ENCODE measurements around the gene SLC24A4. TPM values are rescaled to one million over a fixed set of nuclear protein-coding genes. Genes with fewer than 3 reads are reported as not detected.

The SLC24A4 gene
- total RNA-seq, 3 donors from 2014 or later = 0.15 to 0.96 TPM; not detected in 1

DNA sequence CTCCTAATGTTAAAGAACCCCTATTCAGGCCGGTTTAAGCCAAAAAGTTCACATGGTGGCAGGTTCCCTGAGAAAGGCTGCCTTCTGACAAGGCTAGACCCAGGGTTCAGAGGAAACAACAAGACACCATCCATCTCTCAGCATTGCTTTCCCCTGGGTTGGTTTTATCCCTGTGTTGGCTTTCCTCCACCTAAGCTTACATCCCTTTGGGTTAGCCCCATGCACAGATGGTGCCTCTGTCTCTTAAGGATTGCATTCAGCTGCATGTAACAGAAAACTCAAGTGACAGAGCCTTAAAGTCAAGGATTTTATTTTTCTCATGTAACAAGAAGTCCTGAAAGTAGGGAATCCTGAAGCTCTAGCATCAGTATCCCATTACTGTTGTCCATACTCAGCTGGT is 147.8 kb downstream of the SLC24A4 start:
- Histone ChIP-seq H3K36me3 (no peaks in the 10 kb centered on the region), H3K4me1 (peaks cover 0 to 9% of the 10 kb centered on the region in 2 donors), H3K27ac (no peak overlapping the region), H3K27me3 (no peaks in the 10 kb centered on the region), H3K9me3 (peaks cover 9 to 12% of the 10 kb centered on the region in 2 donors), H3K4me3 (no peak overlapping the region)
- intact Hi-C loops (cut with DNase I; ENCODE audit: low total_unique reads) = loop anchor here (1.0 to 10.0 kb wide), 2 partner anchors 24 to 54 kb away; no protein-coding TSS in a partner anchor
- DNase-seq (ENCODE audit: low spot score in 2 of 2) = no peak
- TF ChIP-seq POLR2A (IDR thresholded peaks at IDR 0.05) (no peak), POLR2AphosphoS5 (IDR thresholded peaks at IDR 0.05) (no peak)
- TF ChIP-seq, protein P1, sequence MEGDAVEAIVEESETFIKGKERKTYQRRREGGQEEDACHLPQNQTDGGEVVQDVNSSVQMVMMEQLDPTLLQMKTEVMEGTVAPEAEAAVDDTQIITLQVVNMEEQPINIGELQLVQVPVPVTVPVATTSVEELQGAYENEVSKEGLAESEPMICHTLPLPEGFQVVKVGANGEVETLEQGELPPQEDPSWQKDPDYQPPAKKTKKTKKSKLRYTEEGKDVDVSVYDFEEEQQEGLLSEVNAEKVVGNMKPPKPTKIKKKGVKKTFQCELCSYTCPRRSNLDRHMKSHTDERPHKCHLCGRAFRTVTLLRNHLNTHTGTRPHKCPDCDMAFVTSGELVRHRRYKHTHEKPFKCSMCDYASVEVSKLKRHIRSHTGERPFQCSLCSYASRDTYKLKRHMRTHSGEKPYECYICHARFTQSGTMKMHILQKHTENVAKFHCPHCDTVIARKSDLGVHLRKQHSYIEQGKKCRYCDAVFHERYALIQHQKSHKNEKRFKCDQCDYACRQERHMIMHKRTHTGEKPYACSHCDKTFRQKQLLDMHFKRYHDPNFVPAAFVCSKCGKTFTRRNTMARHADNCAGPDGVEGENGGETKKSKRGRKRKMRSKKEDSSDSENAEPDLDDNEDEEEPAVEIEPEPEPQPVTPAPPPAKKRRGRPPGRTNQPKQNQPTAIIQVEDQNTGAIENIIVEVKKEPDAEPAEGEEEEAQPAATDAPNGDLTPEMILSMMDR (IDR thresholded peaks at IDR 0.05) = no peak

- Histone ChIP-seq H3K27me3 (no peaks in the 10 kb centered on the region), H3K4me3 (no peak overlapping the region), H3K9me3 (peaks cover 7 to 8% of the 10 kb centered on the region in 2 donors), H3K27ac (no peak overlapping the region), H3K4me1 (peaks cover 0 to 9% of the 10 kb centered on the region in 2 donors), H3K36me3 (no peaks in the 10 kb centered on the region)
- TF ChIP-seq POLR2A (IDR thresholded peaks at IDR 0.05) (no peak), POLR2AphosphoS5 (IDR thresholded peaks at IDR 0.05) (no peak)
- TF ChIP-seq, protein P1 (IDR thresholded peaks at IDR 0.05) = no peak
- no peak for DNase-seq (ENCODE audit: low spot score in 2 of 2)
- intact Hi-C loops (cut with DNase I; ENCODE audit: low total_unique reads) = loop anchor here (10.0 kb wide), 1 partner anchor 53 kb away; no protein-coding TSS in a partner anchor
These were observed 149.0 kb downstream of the SLC24A4 start for GRCh38 chr14:92471919-92472318.

GRCh38 chr14:92472860-92473259 is 149.9 kb downstream of the SLC24A4 start:
- H3K4me3 ChIP-seq = no peak overlapping the region
- no peaks in the 10 kb centered on the region for H3K27me3 ChIP-seq
- no peaks in the 10 kb centered on the region for H3K36me3 ChIP-seq
- no peak for DNase-seq (ENCODE audit: low spot score in 2 of 2)
- H3K4me1 ChIP-seq = peaks cover 0 to 9% of the 10 kb centered on the region in 2 donors
- H3K9me3 ChIP-seq = peaks cover 0 to 4% of the 10 kb centered on the region in 2 donors
- H3K27ac ChIP-seq = peak overlapping the region; percentile 70 to 90
- TF ChIP-seq, protein P1 (IDR thresholded peaks at IDR 0.05) = no peak
- intact Hi-C loops (cut with DNase I; ENCODE audit: low total_unique reads) = loop anchor here (10.0 kb wide), 1 partner anchor 52 kb away; no protein-coding TSS in a partner anchor

DNA sequence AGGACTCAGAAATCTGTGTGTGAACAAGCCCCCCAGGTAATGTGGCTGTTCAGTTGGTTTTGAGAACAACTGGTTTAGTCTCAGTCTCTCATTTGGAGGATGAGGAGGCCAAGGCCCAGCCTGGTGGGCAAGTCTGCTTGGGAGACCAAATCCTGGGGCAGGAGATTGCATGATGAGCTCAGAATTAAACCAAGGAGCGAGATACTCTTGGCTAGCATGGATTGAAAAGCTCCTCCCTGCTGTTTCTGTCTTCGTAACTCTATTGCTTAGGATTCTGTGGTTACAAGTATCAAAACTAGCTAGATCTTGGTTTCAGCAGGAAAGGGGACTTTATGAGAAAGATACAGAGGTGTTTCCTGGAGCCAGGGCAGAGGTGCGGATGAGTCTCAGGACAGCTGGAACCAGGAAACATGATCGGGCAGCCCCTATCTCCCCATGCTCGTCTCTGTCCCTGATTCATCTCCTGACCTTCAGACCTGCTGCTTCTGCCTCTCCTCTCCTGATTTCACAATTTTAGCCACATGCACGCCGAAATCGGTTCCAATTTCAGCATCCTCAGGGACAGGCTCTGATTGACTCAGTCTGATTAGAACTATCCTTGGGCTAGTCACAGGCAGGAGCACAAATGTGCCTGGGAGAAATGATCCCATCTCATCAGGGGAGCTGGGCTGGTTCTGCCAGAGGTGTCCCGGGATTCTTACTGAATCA is 150.4 kb downstream of the SLC24A4 start:
- intact Hi-C loops (cut with DNase I; ENCODE audit: low total_unique reads) = loop anchor here (10.0 kb wide), 1 partner anchor 51 kb away; no protein-coding TSS in a partner anchor
- Histone ChIP-seq H3K36me3 (no peaks in the 10 kb centered on the region), H3K27me3 (no peaks in the 10 kb centered on the region), H3K9me3 (peaks cover 0 to 4% of the 10 kb centered on the region in 2 donors), H3K4me1 (peaks cover 0 to 9% of the 10 kb centered on the region in 2 donors), H3K27ac (peak overlapping the region; percentile 70 to 90), H3K4me3 (no peak overlapping the region)
- DNase-seq (ENCODE audit: low spot score in 2 of 2) = peak in 1 of 2 donors; percentile 34
- TF ChIP-seq, protein P1 (IDR thresholded peaks at IDR 0.05) = no peak
- peak; percentile 61 to 92 (median 80) for TF ChIP-seq POLR2AphosphoS5 (IDR thresholded peaks at IDR 0.05)

GRCh38 chr14:92473969-92474535 is 151.1 kb downstream of the SLC24A4 start:
- H3K27ac ChIP-seq = peak overlapping the region; percentile 70 to 90
- DNase-seq (ENCODE audit: low spot score in 2 of 2) = peak in 1 of 2 donors; percentile 13
- no peaks in the 10 kb centered on the region for H3K27me3 ChIP-seq
- H3K4me3 ChIP-seq = no peak overlapping the region
- H3K36me3 ChIP-seq = no peaks in the 10 kb centered on the region
- TF ChIP-seq POLR2AphosphoS5 (IDR thresholded peaks at IDR 0.05) (no peak), POLR2A (IDR thresholded peaks at IDR 0.05) (no peak)
- TF ChIP-seq, protein P1 (IDR thresholded peaks at IDR 0.05) = no peak
- intact Hi-C loops (cut with DNase I; ENCODE audit: low total_unique reads) = loop anchor here (10.0 kb wide), 1 partner anchor 51 kb away; no protein-coding TSS in a partner anchor
- H3K4me1 ChIP-seq = peaks cover 0 to 9% of the 10 kb centered on the region in 2 donors
- H3K9me3 ChIP-seq = peaks cover 0 to 4% of the 10 kb centered on the region in 2 donors

All from breast epithelium (tissue), 4 donors.